PFSK-1 (cell line): ENCODE measurements around the gene INAVA.

Experiments used
- FOXP2 ChIP-seq: optimal IDR thresholded peaks from 2 replicates; pipeline ENCODE3; 2011; ENCODE audit warnings: borderline replicate concordance, control low read depth, inconsistent platforms; ENCODE audit not compliant: insufficient read depth; ENCODE audit errors: extremely low read length, extremely low read depth
- POLR2AphosphoS5 ChIP-seq: IDR thresholded peaks from 2 replicates; pipeline ENCODE4 v1.6.1; 2012; ENCODE audit warnings: low read depth, mild to moderate bottlenecking, control low read depth, low read length, moderate library complexity
- SIN3A ChIP-seq: IDR thresholded peaks from 2 replicates; pipeline ENCODE4 v1.6.1; 2012; ENCODE audit warnings: mild to moderate bottlenecking, low read length, moderate library complexity, borderline replicate concordance; ENCODE audit not compliant: insufficient read depth
- TAF1 ChIP-seq: IDR thresholded peaks from 2 replicates; pipeline ENCODE4 v1.6.1; 2012; ENCODE audit warnings: low read length, control low read depth, borderline replicate concordance; ENCODE audit not compliant: insufficient read depth
- TF ChIP-seq, protein P1 (sequence below), 2 experiments: IDR thresholded peaks; 2 replicates each; pipeline versions ENCODE4 v1.6.1 to v1.8.0; 2011 to 2012; ENCODE audit warnings: low read depth in 2 of 2, low read length in 2 of 2, control low read depth in 1 of 2, inconsistent platforms in 1 of 2, mild to moderate bottlenecking in 1 of 2, moderate library complexity in 1 of 2; ENCODE audit not compliant: insufficient read depth in 1 of 2

The INAVA gene

DNA sequence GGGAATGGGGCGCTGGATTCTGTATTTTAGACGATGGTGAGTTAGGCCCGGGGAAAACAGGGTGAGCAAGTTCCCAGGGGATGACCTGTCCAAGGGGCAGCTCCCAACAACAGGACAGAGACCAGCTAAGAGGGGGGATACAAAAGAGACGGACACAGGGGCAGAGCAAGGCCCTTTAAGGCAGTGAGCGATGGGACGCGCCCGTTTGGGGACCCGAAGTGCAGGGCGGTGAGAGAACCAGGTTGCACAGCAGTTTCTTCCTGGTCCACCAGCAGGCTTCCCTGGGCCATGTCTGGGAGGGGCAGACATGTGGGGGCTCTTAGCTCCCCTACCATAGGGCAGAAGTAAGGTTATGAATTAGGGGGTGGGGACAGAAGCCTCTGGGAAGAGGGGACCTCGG lies 22.0 kb downstream of the INAVA start:
- TF ChIP-seq FOXP2, result no peak
- no peak for TF ChIP-seq POLR2AphosphoS5
- TF ChIP-seq TAF1, result no peak
- TF ChIP-seq SIN3A, result no peak
- TF ChIP-seq, protein P1, sequence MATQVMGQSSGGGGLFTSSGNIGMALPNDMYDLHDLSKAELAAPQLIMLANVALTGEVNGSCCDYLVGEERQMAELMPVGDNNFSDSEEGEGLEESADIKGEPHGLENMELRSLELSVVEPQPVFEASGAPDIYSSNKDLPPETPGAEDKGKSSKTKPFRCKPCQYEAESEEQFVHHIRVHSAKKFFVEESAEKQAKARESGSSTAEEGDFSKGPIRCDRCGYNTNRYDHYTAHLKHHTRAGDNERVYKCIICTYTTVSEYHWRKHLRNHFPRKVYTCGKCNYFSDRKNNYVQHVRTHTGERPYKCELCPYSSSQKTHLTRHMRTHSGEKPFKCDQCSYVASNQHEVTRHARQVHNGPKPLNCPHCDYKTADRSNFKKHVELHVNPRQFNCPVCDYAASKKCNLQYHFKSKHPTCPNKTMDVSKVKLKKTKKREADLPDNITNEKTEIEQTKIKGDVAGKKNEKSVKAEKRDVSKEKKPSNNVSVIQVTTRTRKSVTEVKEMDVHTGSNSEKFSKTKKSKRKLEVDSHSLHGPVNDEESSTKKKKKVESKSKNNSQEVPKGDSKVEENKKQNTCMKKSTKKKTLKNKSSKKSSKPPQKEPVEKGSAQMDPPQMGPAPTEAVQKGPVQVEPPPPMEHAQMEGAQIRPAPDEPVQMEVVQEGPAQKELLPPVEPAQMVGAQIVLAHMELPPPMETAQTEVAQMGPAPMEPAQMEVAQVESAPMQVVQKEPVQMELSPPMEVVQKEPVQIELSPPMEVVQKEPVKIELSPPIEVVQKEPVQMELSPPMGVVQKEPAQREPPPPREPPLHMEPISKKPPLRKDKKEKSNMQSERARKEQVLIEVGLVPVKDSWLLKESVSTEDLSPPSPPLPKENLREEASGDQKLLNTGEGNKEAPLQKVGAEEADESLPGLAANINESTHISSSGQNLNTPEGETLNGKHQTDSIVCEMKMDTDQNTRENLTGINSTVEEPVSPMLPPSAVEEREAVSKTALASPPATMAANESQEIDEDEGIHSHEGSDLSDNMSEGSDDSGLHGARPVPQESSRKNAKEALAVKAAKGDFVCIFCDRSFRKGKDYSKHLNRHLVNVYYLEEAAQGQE (IDR thresholded peaks at IDR 0.05; ENCODE audit: insufficient read depth in 1 of 2, low read depth in 2 of 2, low read length in 2 of 2), result no peak

DNA sequence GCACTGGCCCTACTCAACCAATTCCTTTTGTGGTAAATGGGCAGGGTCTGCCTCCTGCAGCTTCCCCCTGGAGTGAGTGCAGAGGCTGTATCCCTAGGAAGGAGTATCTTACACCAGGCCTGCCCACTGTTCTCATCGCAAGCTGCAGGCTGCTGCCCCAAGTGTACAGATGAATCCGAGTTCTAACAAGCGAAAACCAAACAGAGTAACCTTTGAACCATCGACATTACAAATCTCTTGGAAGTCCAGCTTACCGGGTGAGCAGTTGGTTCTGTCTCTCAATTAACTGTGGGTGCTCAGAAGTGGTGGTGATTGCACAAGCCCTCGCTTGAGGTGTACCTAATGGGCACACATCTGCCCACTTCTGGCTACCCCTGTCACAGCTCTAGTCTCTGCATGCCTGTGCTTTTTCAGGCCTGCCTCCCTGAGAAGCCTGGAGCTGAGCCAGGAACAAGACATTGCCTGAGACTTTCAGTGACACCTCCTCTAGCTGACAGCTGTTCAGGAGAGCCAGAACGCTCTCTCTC lies 22.7 kb downstream of the INAVA start:
- TF ChIP-seq SIN3A (no peak), POLR2AphosphoS5 (no peak), TAF1 (no peak), FOXP2 (no peak)
- TF ChIP-seq, protein P1 (IDR thresholded peaks at IDR 0.05; ENCODE audit: insufficient read depth in 1 of 2, low read depth in 2 of 2, low read length in 2 of 2), result no peak

DNA sequence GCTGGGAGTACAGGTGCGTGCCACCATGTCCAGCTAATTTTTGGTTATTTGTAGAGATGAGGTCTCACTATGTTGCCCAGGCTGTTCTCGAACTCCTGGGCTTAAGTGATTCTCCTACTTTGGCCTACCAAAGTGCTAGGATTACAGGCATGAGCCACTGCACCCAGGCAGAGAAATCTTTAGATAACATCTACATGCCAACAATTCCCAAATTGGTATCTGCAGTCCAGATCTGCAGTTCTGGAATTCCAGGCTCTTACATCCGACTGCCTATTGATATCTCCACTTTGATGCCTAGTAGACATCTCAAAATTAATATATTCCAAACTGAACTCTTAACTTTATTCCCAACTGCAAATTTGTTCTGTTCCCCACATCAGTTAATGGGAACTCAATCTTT lies 23.3 kb downstream of the INAVA start:
- TF ChIP-seq FOXP2 (no peak), POLR2AphosphoS5 (no peak), TAF1 (no peak), SIN3A (no peak)
- TF ChIP-seq, protein P1 (IDR thresholded peaks at IDR 0.05; ENCODE audit: insufficient read depth in 1 of 2, low read depth in 2 of 2, low read length in 2 of 2), result no peak

DNA sequence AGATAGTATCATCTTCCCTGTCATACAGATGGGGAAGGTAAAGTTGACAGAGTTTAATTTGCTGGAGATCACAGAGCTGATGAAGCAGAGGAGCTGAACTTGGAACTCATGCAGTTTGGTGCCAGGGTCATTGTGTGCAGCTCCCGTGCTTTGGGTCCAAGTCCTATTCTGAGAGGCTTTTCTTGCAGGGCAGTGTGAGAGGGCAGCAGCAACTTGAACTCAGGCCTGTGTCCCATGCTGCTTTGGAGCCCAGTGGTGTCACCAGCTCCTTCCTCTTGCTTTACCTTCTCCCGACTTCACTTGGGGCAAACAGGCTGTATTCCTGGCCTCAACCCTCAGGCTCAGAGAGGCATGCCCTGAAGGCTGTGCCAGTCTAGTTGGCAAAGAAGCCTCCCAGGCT lies 24.7 kb downstream of the INAVA start:
- TF ChIP-seq TAF1 (no peak), POLR2AphosphoS5 (no peak), SIN3A (no peak), FOXP2 (no peak)
- TF ChIP-seq, protein P1 (IDR thresholded peaks at IDR 0.05; ENCODE audit: insufficient read depth in 1 of 2, low read depth in 2 of 2, low read length in 2 of 2), result no peak

DNA sequence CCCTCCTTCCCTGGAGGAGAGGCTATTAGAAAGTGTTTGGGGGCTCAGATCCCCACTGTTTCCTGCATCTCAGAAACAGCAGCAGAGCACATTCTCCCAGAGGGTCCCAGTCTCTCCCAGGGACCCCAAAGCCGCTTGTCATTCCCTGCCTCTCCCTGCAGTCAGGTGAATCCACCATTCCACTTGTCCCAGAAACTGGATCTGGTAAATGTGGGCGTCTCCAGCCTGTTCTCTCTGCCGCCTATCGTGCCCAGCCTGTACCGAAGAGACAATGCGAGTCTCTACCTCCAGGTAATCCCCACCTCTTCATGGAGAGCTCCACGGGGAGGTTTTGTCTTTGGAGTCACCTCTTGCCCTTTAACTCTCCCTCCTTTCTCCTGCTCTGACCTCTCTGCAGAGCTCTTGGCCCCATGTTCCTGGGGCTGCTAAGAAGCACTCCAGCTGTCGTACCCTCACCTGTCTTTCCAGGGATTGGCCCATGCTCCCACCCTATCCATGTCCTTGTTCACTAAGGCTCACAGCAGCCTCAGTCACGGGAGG lies 26.9 kb downstream of the INAVA start:
- TF ChIP-seq SIN3A (no peak), POLR2AphosphoS5 (no peak), TAF1 (no peak), FOXP2 (no peak)
- TF ChIP-seq, protein P1 (IDR thresholded peaks at IDR 0.05; ENCODE audit: insufficient read depth in 1 of 2, low read depth in 2 of 2, low read length in 2 of 2), result no peak
